Activated CD8-positive, alpha-beta memory T cell treated with anti-CD3 and anti-CD28 coated beads, Interleukin-2, amount 50 U/mL, for 48 hours (primary cell): ENCODE measurements around the gene HOXA5.

Experiments used
- DNase-seq: peaks from one replicate; pipeline ENCODE4 v3.0.0-alpha.2; 2020

Gene HOXA5

GRCh38 chr7:27147199-27148030 lies 3.9 kb upstream of the HOXA5 start, which contains the start of gene HOXA6:
TSS of gene HOXA6 (minus strand) at chr7:27147774. CDS start at chr7:27147749, 25 bp downstream.
- DNase-seq: peak; percentile 57

DNA sequence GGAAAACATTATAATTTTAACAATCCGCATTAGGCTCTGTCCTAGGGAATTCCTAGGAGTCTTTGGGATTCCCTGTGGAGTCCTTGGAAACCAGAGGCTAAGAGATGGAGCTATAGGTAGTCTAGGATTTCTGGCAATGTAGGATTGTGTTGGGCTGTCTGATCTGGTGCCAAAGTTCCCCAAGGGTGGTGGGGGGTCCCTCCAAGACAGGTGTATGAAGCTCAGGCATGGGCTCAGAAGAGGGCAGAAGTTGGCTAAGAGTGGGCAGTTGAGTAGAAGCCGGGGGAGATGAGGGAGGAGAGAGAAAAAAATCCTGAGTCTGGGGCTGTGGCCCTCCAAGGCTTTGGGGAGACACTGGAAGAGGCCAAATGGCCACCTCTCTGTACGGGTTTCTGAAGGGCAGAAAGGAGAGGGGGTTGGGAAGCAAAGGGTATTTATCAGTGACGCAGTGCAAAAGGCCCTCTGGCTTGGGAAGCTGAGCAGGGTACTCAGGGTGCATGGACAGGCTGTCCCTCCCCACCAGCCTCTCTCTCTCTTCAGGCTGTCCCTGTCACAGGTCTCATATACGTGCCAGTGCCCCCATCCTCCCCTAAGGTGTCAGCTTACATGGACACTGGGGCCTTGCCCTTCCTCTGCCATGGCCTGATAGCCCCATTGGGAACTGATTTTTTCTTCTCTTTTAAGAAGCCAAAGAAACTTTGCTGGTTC lies 3.2 kb upstream of the HOXA5 start:
- DNase-seq: no peak

DNA sequence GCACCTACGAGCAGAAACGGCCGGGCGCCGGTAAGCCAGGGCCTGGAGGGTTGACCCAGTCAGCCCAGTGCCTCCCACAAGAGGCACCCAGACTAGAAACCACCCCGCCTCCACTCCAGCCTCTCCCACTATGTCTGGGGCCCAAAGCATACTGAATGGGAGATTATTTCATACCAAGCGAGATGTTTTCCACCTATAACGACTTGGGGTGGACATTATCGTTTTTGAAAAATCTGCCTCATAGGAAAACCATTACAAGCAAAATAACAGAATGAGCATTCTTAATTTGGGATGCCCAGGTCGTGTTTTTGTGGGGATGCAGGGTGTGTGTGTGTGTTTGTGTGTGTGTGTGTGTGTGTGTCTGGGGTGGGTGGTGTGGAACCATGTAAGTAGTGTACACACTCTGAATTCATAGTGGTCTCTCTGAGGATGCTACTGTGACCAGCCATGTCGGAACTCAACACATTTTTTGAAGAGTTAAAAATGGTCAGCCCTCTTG lies 2.5 kb upstream of the HOXA5 start:
- DNase-seq: no peak

DNA sequence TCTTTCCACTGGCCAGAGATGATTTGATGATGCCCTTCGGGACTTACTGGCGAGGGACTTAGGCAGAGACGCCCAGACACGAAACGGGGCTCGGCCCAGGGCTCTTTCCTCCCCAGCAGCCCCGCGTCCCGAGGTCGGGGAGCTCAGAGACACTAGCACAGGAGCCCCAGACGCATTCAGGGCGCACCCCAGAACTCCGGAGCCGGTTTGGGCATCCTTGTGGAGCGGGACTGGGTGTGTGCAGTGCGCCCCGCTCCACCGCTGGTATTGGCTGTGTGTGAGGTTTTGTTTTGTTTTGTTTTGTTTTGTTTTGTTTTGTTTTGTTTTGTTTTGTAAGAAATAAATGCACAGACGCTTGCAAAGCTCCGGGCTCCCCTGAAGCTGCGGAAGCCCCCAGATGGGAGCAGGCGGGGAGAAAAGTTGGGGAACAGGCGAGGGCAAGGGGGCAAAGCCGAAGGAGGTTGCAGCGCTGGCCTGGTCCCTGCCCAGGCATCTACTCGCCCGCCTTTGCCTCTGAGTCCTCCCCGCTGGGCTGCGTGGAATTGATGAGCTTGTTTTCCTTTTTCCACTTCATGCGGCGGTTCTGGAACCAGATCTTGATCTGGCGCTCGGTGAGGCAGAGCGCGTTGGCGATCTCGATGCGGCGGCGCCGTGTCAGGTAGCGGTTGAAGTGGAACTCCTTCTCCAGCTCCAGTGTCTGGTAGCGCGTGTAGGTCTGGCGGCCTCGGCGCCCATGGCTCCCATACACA lies 1.9 kb upstream of the HOXA5 start:
- DNase-seq: no peak

DNA sequence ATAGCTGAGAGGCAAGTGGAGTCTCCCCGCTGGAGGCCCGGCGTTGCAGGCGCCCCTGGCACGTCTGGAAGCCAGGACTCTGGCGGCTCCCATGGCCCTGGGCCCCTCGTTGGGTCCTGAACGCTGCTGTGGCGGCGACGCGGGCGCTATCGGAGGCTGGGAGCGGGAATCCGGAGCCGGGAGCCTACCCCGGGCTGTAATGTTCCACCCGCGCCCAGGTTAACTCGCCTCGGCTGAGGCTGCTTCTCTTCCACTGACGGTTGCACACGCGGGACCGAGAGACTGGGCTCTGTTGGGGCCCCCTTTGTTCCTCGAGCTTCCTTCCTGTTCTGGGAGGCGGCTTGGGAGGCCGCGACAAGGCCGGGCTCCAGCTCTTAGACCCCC lies 1.3 kb upstream of the HOXA5 start:
- no peak for DNase-seq

GRCh38 chr7:27143950-27144780 lies 684 bp upstream of the HOXA5 start:
- peak; percentile 22 for DNase-seq

DNA sequence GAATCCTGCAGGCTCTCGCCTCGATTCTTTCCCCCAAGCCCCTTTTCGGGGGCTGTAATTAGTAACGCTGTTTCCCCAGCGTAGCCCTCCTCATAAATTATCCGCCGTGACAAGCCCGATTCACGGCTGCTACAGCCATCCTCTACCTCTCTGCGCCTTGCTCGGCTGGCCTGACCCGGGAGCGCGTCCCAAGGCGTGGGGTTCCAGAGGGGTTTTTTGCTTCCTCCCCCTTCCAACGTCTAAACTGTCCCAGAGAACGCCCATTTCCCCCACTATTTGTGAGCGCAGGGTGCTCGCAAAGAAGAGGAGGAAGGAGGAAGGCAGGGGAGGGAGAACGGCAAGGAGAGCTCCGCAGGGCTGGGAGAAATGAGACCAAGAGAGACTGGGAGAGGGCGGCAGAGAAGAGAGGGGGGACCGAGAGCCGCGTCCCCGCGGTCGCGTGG lies 880 bp downstream of the HOXA5 start:
- peak; percentile 42 for DNase-seq

DNA sequence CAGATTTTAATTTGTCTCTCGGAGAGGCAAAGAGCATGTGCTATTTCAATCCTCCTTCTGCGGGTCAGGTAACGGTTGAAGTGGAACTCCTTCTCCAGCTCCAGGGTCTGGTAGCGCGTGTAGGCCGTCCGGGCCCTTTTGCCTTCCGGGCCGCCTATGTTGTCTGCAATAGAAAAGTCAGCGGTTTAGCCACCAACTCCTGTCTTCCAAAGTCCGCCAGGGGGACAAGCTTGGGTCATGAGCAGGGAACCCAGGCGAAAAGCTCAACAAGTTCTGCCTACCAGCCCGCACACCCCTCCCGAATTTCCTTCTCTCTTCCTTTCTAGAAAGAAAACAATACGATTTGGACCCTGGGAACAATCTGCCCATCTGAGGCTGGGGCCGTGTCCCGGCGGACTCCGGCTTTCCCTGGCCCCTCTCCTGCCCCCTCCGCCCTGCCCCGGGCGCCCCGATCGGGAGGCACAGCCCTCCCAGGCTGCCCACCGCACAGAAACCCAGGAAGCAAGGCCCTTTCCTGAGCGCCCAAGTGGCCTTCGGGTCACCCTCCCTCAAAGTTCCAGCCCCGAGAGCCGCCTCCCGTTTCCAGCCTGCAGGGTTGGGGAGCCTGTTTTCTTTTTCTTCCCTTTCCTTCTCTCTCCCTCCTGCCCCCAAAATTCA lies 1.4 kb downstream of the HOXA5 start:
- peak; percentile 32 for DNase-seq

DNA sequence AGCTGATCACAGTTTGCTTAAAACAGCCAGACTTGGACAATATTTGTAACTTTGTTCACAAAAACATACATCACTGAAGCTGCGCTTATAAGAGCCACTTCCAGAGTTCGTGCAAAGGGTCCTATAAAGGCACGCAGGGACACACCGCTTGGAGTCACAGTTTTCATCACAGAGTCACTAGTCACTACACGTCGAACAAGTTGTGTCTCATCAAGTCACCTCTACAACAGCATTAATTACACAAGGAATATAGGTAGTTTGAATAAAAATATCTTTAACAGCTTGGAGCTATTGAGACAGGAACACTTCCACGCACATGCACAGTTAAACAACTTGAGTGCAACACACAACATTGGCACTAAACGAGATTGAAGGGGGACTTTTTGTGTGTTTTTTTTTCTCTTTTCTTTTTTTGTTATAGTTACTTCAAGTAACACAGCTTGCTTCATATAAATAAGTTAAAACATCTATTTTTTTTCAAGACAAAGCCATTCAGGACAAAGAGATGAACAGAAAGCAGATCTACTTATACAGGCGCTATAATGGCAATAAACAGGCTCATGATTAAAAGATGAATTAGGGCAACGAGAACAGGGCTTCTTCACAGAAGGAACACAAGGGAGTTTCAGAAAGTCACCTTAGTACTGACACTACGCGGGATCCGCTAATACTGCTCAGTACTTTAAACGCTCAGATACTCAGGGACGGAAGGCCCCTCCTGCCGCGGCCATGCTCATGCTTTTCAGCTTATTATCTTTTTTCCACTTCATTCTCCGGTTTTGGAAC lies 2.2 kb downstream of the HOXA5 start:
- no peak for DNase-seq

DNA sequence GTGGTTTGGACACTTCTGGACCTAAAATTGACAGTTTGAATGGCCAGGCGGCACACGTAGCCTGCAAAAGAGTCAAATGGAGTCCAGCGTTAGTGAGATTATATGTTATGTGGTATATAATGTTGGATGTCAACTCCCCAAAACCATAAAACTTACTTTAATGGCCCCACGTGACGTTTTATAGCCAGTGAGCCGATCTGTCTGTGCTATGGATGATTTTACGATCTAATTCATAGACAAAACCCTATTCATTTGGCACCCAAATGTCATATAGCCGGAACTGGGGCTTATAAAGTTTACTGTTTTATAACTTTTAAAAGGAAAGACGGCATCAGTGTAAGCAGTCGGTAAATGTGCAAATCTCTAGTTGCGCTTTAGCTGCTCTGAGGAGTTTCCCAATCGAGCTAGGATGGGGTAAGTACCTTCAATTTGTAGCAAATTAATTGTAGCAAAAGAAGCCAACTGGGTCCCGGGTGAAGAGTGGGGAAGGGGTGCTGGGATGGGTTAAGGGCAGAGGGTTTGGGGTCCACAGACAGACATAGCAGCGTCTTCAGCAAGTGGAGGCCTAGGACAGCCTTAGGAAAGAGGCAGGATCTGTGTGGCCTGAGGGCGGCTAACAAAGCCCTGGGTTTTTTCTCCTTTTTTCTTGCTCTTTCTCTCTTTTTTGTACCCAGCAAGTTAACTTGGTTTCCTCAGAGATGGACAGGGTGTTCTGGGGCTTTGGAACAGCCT lies 3.2 kb downstream of the HOXA5 start:
- peak; percentile 23 for DNase-seq

DNA sequence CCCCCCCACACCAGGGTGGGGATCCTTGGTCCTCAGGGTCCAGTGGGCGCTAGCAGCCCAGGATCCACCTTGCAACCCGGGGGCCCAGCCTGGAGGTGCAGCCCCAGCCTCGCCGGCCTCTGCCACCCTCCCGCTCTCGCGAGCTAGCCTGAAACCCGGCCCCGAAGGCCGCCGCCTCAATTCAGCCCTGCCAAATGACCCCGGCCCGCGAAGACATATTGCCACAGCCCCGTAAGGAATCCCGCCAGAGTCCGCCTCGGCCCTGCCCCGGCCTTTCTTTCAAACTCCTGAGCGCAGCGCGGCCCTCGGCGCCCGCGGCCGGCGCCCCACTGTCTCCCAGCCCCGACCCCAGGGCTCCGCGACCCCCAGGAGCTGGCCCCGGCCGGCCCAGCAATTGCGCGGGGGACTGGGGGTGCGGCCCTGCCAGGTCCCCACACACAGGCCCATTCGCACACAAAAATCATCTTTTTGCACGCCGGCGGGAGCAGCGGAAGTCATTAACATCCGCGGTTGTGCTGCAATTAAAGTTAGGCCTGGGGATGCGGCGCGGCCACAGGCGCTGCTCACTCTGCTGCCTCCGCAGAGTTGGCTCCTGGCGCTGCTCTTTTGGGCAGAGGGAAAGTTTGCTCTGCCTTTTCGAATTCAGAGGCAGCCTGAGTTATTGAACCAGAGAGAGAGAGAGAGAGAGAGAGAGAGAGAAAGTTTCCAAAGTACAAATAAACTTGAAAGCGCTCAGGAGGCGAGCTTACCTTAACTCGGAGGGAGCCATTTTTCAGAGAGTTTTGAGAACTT lies 4.0 kb downstream of the HOXA5 start:
- peak; percentile 34 for DNase-seq

DNA sequence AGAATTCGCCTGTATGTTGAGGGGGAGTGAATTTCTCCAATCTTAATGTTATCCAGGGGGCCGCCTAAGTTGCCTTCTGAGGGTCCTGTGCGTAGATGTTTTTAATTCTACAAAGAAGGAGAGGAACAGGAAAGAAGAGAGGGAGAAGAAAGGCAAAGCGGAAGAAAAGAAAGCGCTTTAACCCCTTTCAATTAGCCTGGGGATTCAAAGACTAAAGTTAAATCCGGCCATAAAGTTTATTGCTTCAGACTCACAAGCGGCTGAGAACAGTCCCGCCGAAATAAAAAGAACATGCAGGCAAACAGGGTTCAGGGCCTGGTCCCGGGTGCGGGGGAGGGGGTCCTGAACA lies 4.5 kb downstream of the HOXA5 start:
- no peak for DNase-seq

- DNase-seq: no peak
Measured at GRCh38 chr7:27138472-27138871, 5.0 kb downstream of the HOXA5 start.

DNA sequence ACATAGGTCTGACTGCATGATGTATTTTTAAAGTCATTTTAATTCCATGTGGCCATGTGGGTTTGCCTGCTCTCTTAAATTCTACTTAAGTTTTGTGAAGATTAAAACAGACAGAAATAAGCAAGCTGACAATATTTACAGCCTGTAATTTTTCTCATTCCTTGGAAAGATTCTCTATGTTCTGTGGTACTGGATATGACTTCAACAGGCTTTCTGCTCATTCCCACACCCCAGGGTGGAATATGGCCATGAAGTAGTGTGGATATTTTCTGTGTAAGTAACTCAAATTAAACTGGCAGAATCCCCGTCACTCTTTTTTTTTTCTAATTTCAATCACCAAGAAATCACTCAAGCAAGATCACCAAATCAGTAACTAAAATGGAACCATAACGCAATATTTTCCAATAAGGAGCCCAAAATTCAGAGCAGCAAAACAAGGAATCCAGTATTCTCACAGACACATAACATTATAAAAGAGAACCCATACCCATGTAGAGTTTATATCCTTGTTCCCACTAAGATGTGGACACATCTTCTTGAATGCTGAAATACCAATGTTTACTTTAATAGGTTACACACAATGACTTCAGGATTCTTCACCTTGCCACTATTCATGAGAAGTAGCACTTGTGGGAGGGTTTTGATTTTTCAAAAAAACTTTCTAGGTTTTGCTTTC lies 5.7 kb downstream of the HOXA5 start:
- no peak for DNase-seq

- DNase-seq: no peak
Measured at GRCh38 chr7:27134392-27134791, 9.1 kb downstream of the HOXA5 start.

DNA sequence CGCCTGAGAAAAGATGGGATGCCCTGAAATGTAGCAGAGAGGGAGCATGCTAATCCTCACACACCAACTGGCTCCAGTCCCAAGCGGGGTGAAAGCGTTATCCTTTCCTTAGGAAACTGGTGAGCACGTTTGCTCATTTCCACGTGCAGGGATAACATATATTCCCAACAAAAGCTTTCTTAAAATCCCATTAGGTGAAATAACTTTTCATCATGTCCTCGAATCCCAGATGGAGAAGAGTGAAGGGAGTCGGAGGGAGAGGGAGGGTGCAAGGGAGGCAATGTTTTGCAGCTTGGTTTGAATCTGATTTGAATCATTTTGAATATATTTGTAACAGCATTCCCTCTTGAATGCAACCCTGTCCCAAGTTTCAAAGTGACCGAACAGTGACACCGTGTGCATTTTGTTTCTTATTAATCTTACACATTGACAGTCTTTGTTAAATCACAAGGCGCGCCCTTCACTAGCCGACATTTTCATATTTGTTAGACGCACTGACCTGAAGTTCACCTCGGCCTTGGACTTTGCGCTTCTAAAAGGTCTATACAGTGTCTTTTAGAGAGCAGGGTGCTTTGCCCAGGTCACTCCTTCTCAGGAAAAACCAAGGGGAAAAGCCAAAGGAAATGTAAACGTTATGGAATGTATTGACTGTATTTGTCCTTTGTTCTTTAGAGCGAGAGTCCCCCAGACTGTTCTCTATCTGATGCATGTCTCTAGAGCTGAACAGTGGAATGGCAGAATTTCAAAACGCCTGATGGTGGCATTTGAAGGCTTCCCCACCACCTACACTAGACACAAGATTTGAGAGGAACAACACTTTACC lies 9.9 kb downstream of the HOXA5 start:
- no peak for DNase-seq

GRCh38 chr7:27132978-27133377 lies 10.5 kb downstream of the HOXA5 start:
- no peak for DNase-seq

- DNase-seq: no peak
Measured at GRCh38 chr7:27132214-27132613, 11.3 kb downstream of the HOXA5 start.
